ENCODE measurements around the gene TPST2.

DNA sequence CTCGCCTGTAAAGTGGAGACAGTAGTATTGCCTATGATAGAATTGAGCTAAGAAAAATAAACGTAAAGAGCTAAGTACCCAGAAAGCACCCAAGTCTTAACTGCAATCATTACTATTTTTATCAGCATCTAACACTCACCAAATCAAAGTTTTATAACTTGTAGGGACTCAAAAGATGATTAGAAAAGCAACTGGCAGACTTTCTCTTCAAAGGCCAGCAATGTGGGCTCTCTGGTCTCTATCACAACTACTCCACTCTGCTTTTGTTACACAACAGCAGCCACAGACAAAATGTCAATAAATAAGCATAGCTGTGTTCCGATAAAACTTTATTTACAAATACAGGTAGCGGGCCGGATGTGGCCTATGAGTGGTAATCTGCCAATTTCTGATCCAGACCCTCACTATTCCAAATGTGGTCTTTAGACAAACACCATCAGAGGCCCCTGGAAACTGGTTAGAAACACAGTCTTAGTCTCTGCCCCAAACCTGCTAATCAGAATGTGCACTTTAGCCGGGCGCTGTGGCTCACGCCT, 8.2 kb downstream of the TPST2 start:
- no peak for TF ChIP-seq POLR2A (IDR thresholded peaks at IDR 0.05)
- TF ChIP-seq CTCF (IDR thresholded peaks at IDR 0.05): no peak

Data from esophagus squamous epithelium (tissue), 4 donors.